HEK293 (cell line): ENCODE results near the gene LRCH1.

Experiments used
- AEBP2 ChIP-seq: fragments of 450-650 bp; formaldehyde crosslinking; IDR thresholded peaks from 2 replicates; pipeline ENCODE4 v1.5.1; 2016; ENCODE audit warnings: missing biosample characterization, missing genetic modification characterization, borderline replicate concordance
- CTCF ChIP-seq: fragments of 450-650 bp; formaldehyde crosslinking; IDR thresholded peaks from 2 replicates; pipeline ENCODE4 v1.5.1; 2016; ENCODE audit warnings: missing biosample characterization, missing genetic modification characterization
- RBAK ChIP-seq: fragments of 450-650 bp; formaldehyde crosslinking; IDR thresholded peaks from 2 replicates; pipeline ENCODE4 v1.5.1; 2016; ENCODE audit warnings: missing biosample characterization, missing genetic modification characterization
- ZBTB10 ChIP-seq: fragments of 450-650 bp; formaldehyde crosslinking; IDR thresholded peaks from 2 replicates; pipeline ENCODE4 v1.5.1; 2016; ENCODE audit warnings: missing biosample characterization, missing genetic modification characterization
- ZBTB11 ChIP-seq: fragments of 450-650 bp; formaldehyde crosslinking; conservative IDR thresholded peaks from 2 replicates; pipeline ENCODE4 v1.5.1; 2016; ENCODE audit warnings: low read depth, missing biosample characterization, missing genetic modification characterization
- ZBTB8A ChIP-seq: fragments of 450-650 bp; formaldehyde crosslinking; IDR thresholded peaks from 2 replicates; pipeline ENCODE4 v1.5.1; 2016; ENCODE audit warnings: missing biosample characterization, missing genetic modification characterization
- ZFHX2 ChIP-seq: fragments of 450-650 bp; formaldehyde crosslinking; conservative IDR thresholded peaks from 2 replicates; pipeline ENCODE4 v1.5.1; 2016; ENCODE audit warnings: missing biosample characterization, missing genetic modification characterization
- ZFP37 ChIP-seq: fragments of 450-650 bp; formaldehyde crosslinking; IDR thresholded peaks from 2 replicates; pipeline ENCODE4 v1.5.1; 2016; ENCODE audit warnings: missing biosample characterization, missing genetic modification characterization
- ZNF274 ChIP-seq, 2 experiments: fragments of 200-500 bp in 1 of 2; fragments of 450-650 bp in 1 of 2; sonication (Bioruptor generic) in 1 of 2; formaldehyde crosslinking in 1 of 2; IDR thresholded peaks; 2 replicates each; pipeline versions ENCODE4 v1.5.1 to v1.6.1; 2014 to 2016; ENCODE audit warnings: borderline replicate concordance in 1 of 2, inconsistent platforms in 1 of 2, low read length in 1 of 2, missing biosample characterization in 1 of 2, missing genetic modification characterization in 1 of 2
- ZNF423 ChIP-seq: fragments of 450-650 bp; formaldehyde crosslinking; IDR thresholded peaks from 2 replicates; pipeline ENCODE4 v1.5.1; 2016; ENCODE audit warnings: missing biosample characterization, missing genetic modification characterization

GRCh38 chr13:46613409-46614049 lies 60.6 kb downstream of the LRCH1 start:
- TF ChIP-seq AEBP2 (tag by site-specific recombination) (no peak), RBAK (no peak), CTCF (tag by site-specific recombination) (no peak), ZFP37 (tag by site-specific recombination) (no peak), ZNF423 (tag by site-specific recombination) (no peak), ZBTB11 (no peak), ZBTB8A (tag by site-specific recombination) (no peak), ZBTB10 (tag by site-specific recombination) (no peak), ZFHX2 (tag by site-specific recombination) (no peak), ZNF274 (IDR thresholded peaks at IDR 0.05; ENCODE audit: low read length) (no peak), ZNF274 (tag by site-specific recombination; IDR thresholded peaks at IDR 0.05; ENCODE audit: borderline replicate concordance) (no peak)
